Measurements from ENCODE around the gene STRIP1. TPM values are rescaled to one million over a fixed set of nuclear protein-coding genes. Genes with fewer than 3 reads are reported as not detected.

The STRIP1 gene
- total RNA-seq, 1 donor from 2014 or later, result 40.8 TPM

GRCh38 chr1:110007046-110007830, 27.2 kb upstream of the STRIP1 start:
- no peak overlapping the region for H3K27ac ChIP-seq
- TF ChIP-seq POLR2A (IDR thresholded peaks at IDR 0.05) (no peak), POLR2AphosphoS5 (IDR thresholded peaks at IDR 0.05; ENCODE audit: insufficient read depth in 1 of 2, low read depth in 1 of 2) (no peak), CTCF (IDR thresholded peaks at IDR 0.05) (no peak)
- no peak overlapping the region for H3K4me3 ChIP-seq
- DNase-seq (ENCODE audit: extremely low spot score in 2 of 2), result no peak
- no peaks in the 10 kb centered on the region for H3K27me3 ChIP-seq
- H3K36me3 ChIP-seq, result peaks cover 0 to 27% of the 10 kb centered on the region in 2 donors
- H3K9me3 ChIP-seq, result no peaks in the 10 kb centered on the region
- intact Hi-C loops (cut with DNase I), result no loop called here
- peaks cover 54% of the 10 kb centered on the region for H3K4me1 ChIP-seq

GRCh38 chr1:110008971-110009565, 25.4 kb upstream of the STRIP1 start:
- Histone ChIP-seq H3K27me3 (no peaks in the 10 kb centered on the region), H3K36me3 (peaks cover 0 to 41% of the 10 kb centered on the region in 2 donors), H3K4me1 (peaks cover 36% of the 10 kb centered on the region), H3K9me3 (no peaks in the 10 kb centered on the region), H3K4me3 (no peak overlapping the region), H3K27ac (no peak overlapping the region)
- DNase-seq (ENCODE audit: extremely low spot score in 2 of 2), result no peak
- intact Hi-C loops (cut with DNase I), result no loop called here
- TF ChIP-seq CTCF (IDR thresholded peaks at IDR 0.05), result no peak
- TF ChIP-seq POLR2A (IDR thresholded peaks at IDR 0.05), result no peak
- TF ChIP-seq POLR2AphosphoS5 (IDR thresholded peaks at IDR 0.05; ENCODE audit: insufficient read depth in 1 of 2, low read depth in 1 of 2), result no peak

GRCh38 chr1:110011527-110012041, 22.8 kb upstream of the STRIP1 start:
- Histone ChIP-seq H3K4me1 (peaks cover 11% of the 10 kb centered on the region), H3K4me3 (no peak overlapping the region), H3K36me3 (peaks cover 0 to 59% of the 10 kb centered on the region in 2 donors), H3K27ac (no peak overlapping the region), H3K27me3 (no peaks in the 10 kb centered on the region), H3K9me3 (no peaks in the 10 kb centered on the region)
- intact Hi-C loops (cut with DNase I), result no loop called here
- no peak for DNase-seq (ENCODE audit: extremely low spot score in 2 of 2)
- TF ChIP-seq CTCF (IDR thresholded peaks at IDR 0.05) (peak in 2 of 3 experiments; percentile 9 to 32), POLR2AphosphoS5 (IDR thresholded peaks at IDR 0.05; ENCODE audit: insufficient read depth in 1 of 2, low read depth in 1 of 2) (no peak)

- H3K27me3 ChIP-seq, result no peaks in the 10 kb centered on the region
- H3K4me3 ChIP-seq, result no peak overlapping the region
- no peak overlapping the region for H3K27ac ChIP-seq
- intact Hi-C loops (cut with DNase I), result no loop called here
- DNase-seq (ENCODE audit: extremely low spot score in 2 of 2), result no peak
- peaks cover 0 to 65% of the 10 kb centered on the region in 2 donors for H3K36me3 ChIP-seq
- no peaks in the 10 kb centered on the region for H3K9me3 ChIP-seq
- no peak for TF ChIP-seq POLR2AphosphoS5 (IDR thresholded peaks at IDR 0.05; ENCODE audit: insufficient read depth in 1 of 2, low read depth in 1 of 2)
- H3K4me1 ChIP-seq, result peaks cover 4% of the 10 kb centered on the region
Measured at GRCh38 chr1:110012100-110012780, 22.2 kb upstream of the STRIP1 start.

- Histone ChIP-seq H3K9me3 (no peaks in the 10 kb centered on the region), H3K27me3 (no peaks in the 10 kb centered on the region), H3K4me3 (no peak overlapping the region), H3K36me3 (peaks cover 6 to 81% of the 10 kb centered on the region in 2 donors), H3K27ac (no peak overlapping the region), H3K4me1 (no peaks in the 10 kb centered on the region)
- no peak for TF ChIP-seq POLR2AphosphoS5 (IDR thresholded peaks at IDR 0.05; ENCODE audit: insufficient read depth in 1 of 2, low read depth in 1 of 2)
- no peak for TF ChIP-seq CTCF (IDR thresholded peaks at IDR 0.05)
- no peak for TF ChIP-seq POLR2A (IDR thresholded peaks at IDR 0.05)
- intact Hi-C loops (cut with DNase I), result no loop called here
- no peak for DNase-seq (ENCODE audit: extremely low spot score in 2 of 2)
Measured at GRCh38 chr1:110017792-110018191, 16.6 kb upstream of the STRIP1 start.

All from vagina (tissue), 2 donors.